GM12801 (cell line): ENCODE results near the gene ROPN1L.

Experiments
- CTCF ChIP-seq: IDR thresholded peaks from one replicate; pipeline ENCODE4 v1.5.1; 2011; ENCODE audit warnings: control low read depth; ENCODE audit not compliant: insufficient read length; ENCODE audit errors: extremely low read depth

The ROPN1L gene

GRCh38 chr5:10460252-10460906 lies 18.7 kb downstream of the ROPN1L start:
- no peak for TF ChIP-seq CTCF

GRCh38 chr5:10461041-10461440 lies 19.4 kb downstream of the ROPN1L start:
- no peak for TF ChIP-seq CTCF

GRCh38 chr5:10461904-10462555 lies 20.4 kb downstream of the ROPN1L start:
- no peak for TF ChIP-seq CTCF

- TF ChIP-seq CTCF = no peak
Measured at GRCh38 chr5:10463566-10463965, 21.9 kb downstream of the ROPN1L start.

- no peak for TF ChIP-seq CTCF
Measured at GRCh38 chr5:10464173-10464572, 22.5 kb downstream of the ROPN1L start.

GRCh38 chr5:10465726-10466125 lies 24.0 kb downstream of the ROPN1L start:
- TF ChIP-seq CTCF = no peak

- TF ChIP-seq CTCF = no peak
Measured at GRCh38 chr5:10466446-10467073, 24.9 kb downstream of the ROPN1L start.
